H1 (cell line): ENCODE measurements around the gene TBC1D4. TPM values are rescaled to one million over a fixed set of nuclear protein-coding genes. Genes with fewer than 3 reads are reported as not detected.

ENCODE experiments used
- CTCF ChIA-PET: fragments of 300-600 bp; sonication (Branson Sonifier 250); formaldehyde crosslinking; loops from one replicate; lab custom pipeline; 2021; ENCODE audit not compliant: partially characterized antibody; lab: Charles Lee
- POLR2A ChIA-PET: fragments of 300-600 bp; sonication (Branson Sonifier 250); formaldehyde crosslinking; loops from one replicate; lab custom pipeline; 2021; ENCODE audit warnings: inconsistent platforms; ENCODE audit not compliant: partially characterized antibody; lab: Charles Lee
- DNase-seq, 2 experiments: peaks; one replicate each; pipeline versions ENCODE4 v3.0.0 to v3.0.0-alpha.2; 2010 to 2022; ENCODE audit warnings: low spot score in 2 of 2, low read depth in 1 of 2, mixed read lengths in 1 of 2
- FAIRE-seq: peaks from 2 replicates; lab custom pipeline; 2011; peaks lifted over from hg19 to GRCh38; lab: Jason Lieb, UNC
- H2AFZ ChIP-seq: 2 replicates; pipeline ENCODE4 v1.8.1; 2012; ENCODE audit warnings: low read length, inconsistent platforms
- H2AK5ac ChIP-seq: 2 replicates; pipeline ENCODE4 v1.6.1; 2013; ENCODE audit warnings: low read depth, low read length
- H2BK120ac ChIP-seq: replicated peaks from 2 replicates; pipeline ENCODE3; 2013; ENCODE audit warnings: low read depth, low read length, inconsistent platforms
- H2BK12ac ChIP-seq: 2 replicates; pipeline ENCODE4 v1.6.1; 2013; ENCODE audit warnings: low read depth, low read length
- H2BK15ac ChIP-seq: 2 replicates; pipeline ENCODE4 v1.6.1; 2013; ENCODE audit warnings: low read length
- H2BK20ac ChIP-seq: 2 replicates; pipeline ENCODE4 v1.6.1; 2013; ENCODE audit warnings: low read length
- H2BK5ac ChIP-seq: 2 replicates; pipeline ENCODE4 v1.6.1; 2013; ENCODE audit warnings: low read depth, low read length
- H3K14ac ChIP-seq: 2 replicates; pipeline ENCODE4 v1.6.1; 2013; ENCODE audit warnings: inconsistent platforms; ENCODE audit not compliant: insufficient read length
- H3K18ac ChIP-seq: 2 replicates; pipeline ENCODE4 v1.6.1; 2013; ENCODE audit warnings: low read length; ENCODE audit errors: extremely low read depth
- H3K23ac ChIP-seq: 2 replicates; pipeline ENCODE4 v1.6.1; 2013; ENCODE audit warnings: inconsistent platforms; ENCODE audit not compliant: insufficient read length
- H3K23me2 ChIP-seq: 2 replicates; pipeline ENCODE4 v1.6.1; 2013; ENCODE audit warnings: low read depth, low read length
- H3K27ac ChIP-seq: 2 replicates; pipeline ENCODE4 v1.6.1; 2011; ENCODE audit warnings: low read depth, low read length, inconsistent platforms
- H3K27me3 ChIP-seq, 4 experiments: replicated peaks in 1 of 4; 1 replicate in 1 of 4; 2 replicates in 3 of 4; pipeline versions ENCODE4 v1.6.1 to v1.8.1; 2011 to 2013; ENCODE audit warnings: low read length in 3 of 4, mild to moderate bottlenecking in 3 of 4, inconsistent platforms in 2 of 4, mixed read lengths in 2 of 4, moderate library complexity in 1 of 4; ENCODE audit not compliant: control insufficient read depth in 3 of 4, insufficient read depth in 3 of 4; ENCODE audit errors: extremely low read depth in 1 of 4
- H3K36me3 ChIP-seq, 4 experiments: 2 replicates each; pipeline versions ENCODE4 v1.6.1 to v1.8.1; 2011 to 2013; ENCODE audit warnings: mild to moderate bottlenecking in 4 of 4, low read length in 3 of 4, moderate library complexity in 2 of 4, control low read depth in 1 of 4, inconsistent platforms in 1 of 4; ENCODE audit not compliant: insufficient read depth in 4 of 4, control insufficient read depth in 2 of 4
- H3K4ac ChIP-seq: replicated peaks from 2 replicates; pipeline ENCODE3; 2013; ENCODE audit warnings: low read length, low read depth, mixed read lengths, inconsistent platforms; ENCODE audit not compliant: insufficient read length
- H3K4me1 ChIP-seq, 4 experiments: replicated peaks in 1 of 4; 1 replicate in 1 of 4; 2 replicates in 3 of 4; pipeline versions ENCODE4 v1.6.1 to v1.8.1; 2011 to 2013; ENCODE audit warnings: low read length in 3 of 4, inconsistent platforms in 2 of 4, mixed read lengths in 1 of 4; ENCODE audit not compliant: insufficient read depth in 4 of 4, control insufficient read depth in 3 of 4
- H3K4me2 ChIP-seq, 2 experiments: 2 replicates each; pipeline versions ENCODE4 v1.6.1 to v1.8.1; 2011 to 2013; ENCODE audit warnings: low read depth in 2 of 2, low read length in 2 of 2, control low read depth in 1 of 2, inconsistent platforms in 1 of 2, mild to moderate bottlenecking in 1 of 2; ENCODE audit not compliant: insufficient read depth in 1 of 2
- H3K4me3 ChIP-seq, 4 experiments: fragments of 200-600, 300-600 bp in 1 of 4; sonication (generic), shearing (Covaris generic), sonication (Bioruptor Twin) in 1 of 4; 2 replicates each; pipeline versions ENCODE4 v1.5.1 to v1.8.1; 2011 to 2016; ENCODE audit warnings: low read length in 4 of 4, low read depth in 3 of 4, control low read depth in 2 of 4, inconsistent platforms in 2 of 4, mild to moderate bottlenecking in 2 of 4, mixed read lengths in 1 of 4, moderate library complexity in 1 of 4; ENCODE audit not compliant: insufficient read depth in 2 of 4; ENCODE audit errors: extremely low read depth in 1 of 4
- H3K56ac ChIP-seq: replicated peaks from 2 replicates; pipeline ENCODE3; 2013; ENCODE audit warnings: low read depth, mild to moderate bottlenecking, mixed read lengths, low read length, inconsistent platforms; ENCODE audit not compliant: insufficient read length
- H3K79me1 ChIP-seq: 2 replicates; pipeline ENCODE4 v1.6.1; 2013; ENCODE audit warnings: low read depth, low read length, control low read depth
- H3K79me2 ChIP-seq, 2 experiments: 2 replicates each; pipeline versions ENCODE4 v1.6.1 to v1.8.1; 2012 to 2013; ENCODE audit warnings: low read length in 2 of 2, mild to moderate bottlenecking in 2 of 2, inconsistent platforms in 1 of 2; ENCODE audit not compliant: insufficient read depth in 2 of 2, control insufficient read depth in 1 of 2
- H3K9ac ChIP-seq, 4 experiments: replicated peaks in 1 of 4; 1 replicate in 1 of 4; 2 replicates in 3 of 4; pipeline versions ENCODE4 v1.6.1 to v1.8.1; 2011 to 2013; ENCODE audit warnings: low read depth in 3 of 4, low read length in 3 of 4, control low read depth in 2 of 4, mild to moderate bottlenecking in 2 of 4, moderate library complexity in 2 of 4, inconsistent platforms in 1 of 4; ENCODE audit errors: extremely low read depth in 1 of 4
- H3K9me3 ChIP-seq, 2 experiments: 2 replicates each; pipeline versions ENCODE4 v1.6.1 to v1.8.1; 2012 to 2013; ENCODE audit warnings: mild to moderate bottlenecking in 2 of 2, moderate library complexity in 2 of 2, control low read depth in 1 of 2, inconsistent platforms in 1 of 2, low read depth in 1 of 2, low read length in 1 of 2, mixed read lengths in 1 of 2; ENCODE audit not compliant: insufficient read depth in 2 of 2
- H4K20me1 ChIP-seq, 2 experiments: replicated peaks in 1 of 2; 2 replicates each; pipeline versions ENCODE3 to v1.8.1; 2011 to 2013; ENCODE audit warnings: inconsistent platforms in 2 of 2, low read length in 2 of 2, mild to moderate bottlenecking in 1 of 2; ENCODE audit not compliant: insufficient read depth in 2 of 2, control insufficient read depth in 1 of 2
- H4K5ac ChIP-seq: 2 replicates; pipeline ENCODE4 v1.6.1; 2013; ENCODE audit warnings: low read length, low read depth, mixed read lengths, inconsistent platforms; ENCODE audit not compliant: insufficient read length
- H4K8ac ChIP-seq: 2 replicates; pipeline ENCODE4 v1.8.0; 2013; ENCODE audit warnings: mild to moderate bottlenecking, moderate library complexity, low read length, inconsistent platforms; ENCODE audit not compliant: insufficient read depth; ENCODE audit errors: extremely low read depth
- H4K91ac ChIP-seq: replicated peaks from 2 replicates; pipeline ENCODE3; 2013; ENCODE audit warnings: low read length, mixed read lengths, inconsistent platforms; ENCODE audit not compliant: insufficient read length
- KDM4A ChIP-seq: IDR thresholded peaks from one replicate; pipeline ENCODE4 v1.7.1; 2012; ENCODE audit warnings: low read depth, mild to moderate bottlenecking, moderate library complexity, low read length, inconsistent platforms; ENCODE audit not compliant: severe bottlenecking
- NANOG ChIP-seq: IDR thresholded peaks from 2 replicates; pipeline ENCODE4 v1.6.1; 2011; ENCODE audit warnings: low read length, low read depth, mild to moderate bottlenecking, inconsistent platforms; ENCODE audit not compliant: insufficient read depth, poor library complexity, severe bottlenecking
- POLR2AphosphoS5 ChIP-seq: IDR thresholded peaks from 2 replicates; pipeline ENCODE4 v1.6.1; 2011; ENCODE audit warnings: low read depth, low read length
- RFX5 ChIP-seq: IDR thresholded peaks from 2 replicates; pipeline ENCODE4 v1.6.1; 2011; ENCODE audit warnings: low read depth, low read length, improper control_type of control experiment, borderline replicate concordance
- RNF2 ChIP-seq: fragments of 200-900, 300-1000 bp; sonication (generic); IDR thresholded peaks from 2 replicates; pipeline ENCODE4 v1.7.1; 2016; ENCODE audit warnings: borderline replicate concordance, low read depth, mild to moderate bottlenecking, antibody characterized with exemption, low read length; ENCODE audit not compliant: poor library complexity, severe bottlenecking; ENCODE audit errors: missing control alignments
- SP2 ChIP-seq: IDR thresholded peaks from 2 replicates; pipeline ENCODE4 v1.6.1; 2012; ENCODE audit warnings: mild to moderate bottlenecking, low read length, inconsistent platforms
- SRF ChIP-seq: IDR thresholded peaks from 2 replicates; pipeline ENCODE4 v1.6.1; 2011; ENCODE audit warnings: mild to moderate bottlenecking, low read depth, low read length, moderate library complexity
- SUZ12 ChIP-seq: fragments of 200-600 bp; sonication (generic); IDR thresholded peaks from 2 replicates; pipeline ENCODE4 v1.6.1; 2012; ENCODE audit warnings: mild to moderate bottlenecking, inconsistent platforms, low read length, moderate library complexity, mixed read lengths
- TAF7 ChIP-seq: optimal IDR thresholded peaks from 2 replicates; pipeline ENCODE3; 2011; ENCODE audit warnings: low read depth, mild to moderate bottlenecking, inconsistent platforms, low read length, moderate library complexity, borderline replicate concordance
- TBP ChIP-seq: IDR thresholded peaks from 2 replicates; pipeline ENCODE4 v1.6.1; 2011; ENCODE audit warnings: low read depth, low read length, improper control_type of control experiment
- WGBS, 2 experiments: shearing (Covaris generic) in 1 of 2; methylation state at CpG; one replicate each; pipeline versions ENCODE4 v1.1.6 to v1.1.7; 2013 to 2015; ENCODE audit warnings: low lambda C conversion rate in 2 of 2, mixed read lengths in 2 of 2, inconsistent platforms in 1 of 2, low coverage in 1 of 2, missing lambda C conversion rate in 1 of 2; ENCODE audit not compliant: insufficient replicate concordance in 2 of 2, insufficient coverage in 1 of 2, insufficient read length in 1 of 2; ENCODE audit errors: extremely low coverage in 1 of 2, missing lambda C conversion rate in 1 of 2; 5-methylcytosine and 5-hydroxymethylcytosine counted together
- polyA plus RNA-seq, 7 experiments: library from polyadenylated mRNA; depleted of rRNA in 3 of 7; stranded (reverse) in 5 of 7; unstranded in 2 of 7; fragments of >200 nt in 5 of 7; fragments of 200-250 nt in 2 of 7; gene quantifications; 1 replicate in 5 of 7; 2 replicates in 1 of 7; 4 replicates in 1 of 7; pipeline versions ENCODE4 v1.2.1 to v1.2.3, GENCODE V29; 2011 to 2013; ENCODE audit warnings: missing spikeins in 2 of 7, mixed read lengths in 2 of 7
- total RNA-seq: library from RNA; stranded (reverse); fragmentation: NEBNext Ultra II Directional; extraction: Animal tissue kit (Norgen Biotek cat#: 25700); gene quantifications from 2 replicates; pipeline ENCODE4 v1.2.1, GENCODE V29; 2021

Gene TBC1D4
- total and polyA plus RNA-seq, 2 of the 8 experiments (the other 6 are each of a cell fraction or from before 2014, with no cell fraction given), result 16.7 to 39.0 TPM

DNA sequence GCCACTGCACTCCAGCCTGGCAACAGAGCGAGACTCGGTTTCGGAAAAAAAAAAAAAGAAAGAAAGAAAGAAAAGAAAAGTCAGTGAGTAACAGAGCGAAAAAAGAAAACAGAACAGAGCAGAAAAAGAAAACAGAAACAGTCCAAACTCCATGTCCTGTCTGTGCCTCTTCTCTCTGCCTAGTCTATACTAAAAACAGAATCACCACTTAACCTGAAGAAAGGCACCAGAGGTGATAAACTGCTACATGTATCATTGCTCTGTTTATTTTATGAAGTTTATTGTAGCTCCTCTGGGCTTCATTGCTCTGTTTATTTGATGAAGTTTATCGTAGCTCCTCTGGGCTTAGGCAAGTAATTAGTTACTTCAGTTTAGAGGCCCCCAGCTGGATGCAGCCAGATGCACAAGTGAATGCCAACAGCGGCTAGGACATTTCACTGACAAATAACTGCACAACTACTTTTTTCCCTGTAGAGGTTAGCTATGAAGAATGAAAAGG is 39.2 kb downstream of the TBC1D4 start:
- Histone ChIP-seq H3K4me2 (no peak overlapping the region), H3K9me3 (no peaks in the 10 kb centered on the region; a peak in 1 of 4 replicates), H3K14ac (no peak overlapping the region), H2BK20ac (no peak overlapping the region), H2BK12ac (no peak overlapping the region), H3K79me1 (no peaks in the 10 kb centered on the region), H3K9ac (no peak overlapping the region), H2AK5ac (no peak overlapping the region), H3K56ac (no peak overlapping the region), H4K20me1 (peaks cover 0 to 3% of the 10 kb centered on the region in 2 experiments), H3K23me2 (no peaks in the 10 kb centered on the region), H3K27me3 (no peaks in the 10 kb centered on the region), H3K79me2 (peaks cover 0 to 12% of the 10 kb centered on the region in 2 experiments; a peak in 2 of 4 replicates), H3K4me1 (no peaks in the 10 kb centered on the region), H3K4ac (no peak overlapping the region), H3K27ac (no peak overlapping the region), H4K8ac (no peak overlapping the region), H2BK15ac (no peak overlapping the region), H2BK5ac (no peak overlapping the region), H2AFZ (no peak overlapping the region), H4K5ac (no peak overlapping the region), H3K18ac (no peak overlapping the region), H3K23ac (no peak overlapping the region), H2BK120ac (no peak overlapping the region), H3K36me3 (no peaks in the 10 kb centered on the region), H4K91ac (no peak overlapping the region), H3K4me3 (no peak overlapping the region)
- WGBS, 2 experiments, result 79% methylated on average over 2 of the region's 6 CpGs; no CpG with 5 or more reads in 1 of the 2 experiments
- no peak for FAIRE-seq
- TF ChIP-seq RNF2 (no peak), TAF7 (no peak), POLR2AphosphoS5 (no peak), KDM4A (no peak), TBP (no peak), SRF (no peak), SP2 (no peak), SUZ12 (no peak), RFX5 (no peak), NANOG (no peak)
- DNase-seq, result no peak
- POLR2A ChIA-PET, result interaction anchor here (0.6 to 2.0 kb wide), 2 partner anchors 8 to 11 kb away, joined by 3 to 5 read pairs; no protein-coding TSS in a partner anchor
- CTCF ChIA-PET, result interaction anchor here (0.6 to 2.8 kb wide), 9 partner anchors 11 to 136 kb away, joined by 3 to 12 read pairs (median 3); partner anchors contain the start of gene TBC1D4
